Midbrain (tissue), 1 donor: ENCODE measurements around the gene ITGB5.
"Not testable (repeated sequence)": the region's sequence is repeated elsewhere in the genome, so short reads cannot be mapped to it uniquely, and the experiment has no call there.

Source experiments
- DNase-seq: peaks from one replicate; lab custom pipeline; 2025; lab: John Stamatoyannopoulos, UW

ITGB5 gene

GRCh38 chr3:124788254-124788745 is 98.9 kb downstream of the ITGB5 start:
- DNase-seq, result no peak

GRCh38 chr3:124787476-124788195 is 99.5 kb downstream of the ITGB5 start:
- peak; percentile 12 for DNase-seq

- peak; percentile 60 for DNase-seq
Observed at GRCh38 chr3:124786511-124787241, 100.5 kb downstream of the ITGB5 start.

- DNase-seq, result no peak
Observed at GRCh38 chr3:124785973-124786372, 101.2 kb downstream of the ITGB5 start.

GRCh38 chr3:124784686-124785382 is 102.3 kb downstream of the ITGB5 start:
- DNase-seq, result no peak

GRCh38 chr3:124783696-124784095 is 103.5 kb downstream of the ITGB5 start:
- DNase-seq, result no peak

GRCh38 chr3:124782377-124782712 is 104.8 kb downstream of the ITGB5 start:
- DNase-seq, result not testable (repeated sequence)

GRCh38 chr3:124781476-124782376 is 105.4 kb downstream of the ITGB5 start:
- no peak for DNase-seq

- DNase-seq, result peak; percentile 73
Observed at GRCh38 chr3:124780761-124781475, 106.2 kb downstream of the ITGB5 start.

- DNase-seq, result no peak
Observed at GRCh38 chr3:124780356-124780755, 106.8 kb downstream of the ITGB5 start.

- DNase-seq, result no peak
Observed at GRCh38 chr3:124779751-124780191, 107.4 kb downstream of the ITGB5 start.

GRCh38 chr3:124779116-124779515 is 108.0 kb downstream of the ITGB5 start:
- DNase-seq, result no peak

- DNase-seq, result no peak
Observed at GRCh38 chr3:124777762-124778470, 109.2 kb downstream of the ITGB5 start.

GRCh38 chr3:124776856-124777255 is 110.3 kb downstream of the ITGB5 start:
- DNase-seq, result no peak

GRCh38 chr3:124775877-124776276 is 111.3 kb downstream of the ITGB5 start:
- DNase-seq, result no peak

GRCh38 chr3:124774841-124775402 is 112.2 kb downstream of the ITGB5 start:
- no peak for DNase-seq

- DNase-seq, result no peak
Observed at GRCh38 chr3:124774327-124774718, 112.8 kb downstream of the ITGB5 start.

- DNase-seq, result no peak
Observed at GRCh38 chr3:124773351-124774326, 113.5 kb downstream of the ITGB5 start.
